ENCODE measurements around the gene ENTREP1. TPM values are rescaled to one million over a fixed set of nuclear protein-coding genes. Genes with fewer than 3 reads are reported as not detected.

Gene ENTREP1
- total RNA-seq, 1 donor from 2014 or later, result 4.6 TPM

Other genes starting within 250 kb of the ENTREP1 start
- 45.7 and 54.4 TPM in 2 replicates for gene TJP2, start 150.9 kb upstream of the ENTREP1 start, total RNA-seq

Data from dermis microvascular lymphatic vessel endothelial cell (primary cell).